GM18505 (cell line): Measurements from ENCODE around the gene CYTH2.

ENCODE experiments used
- ATAC-seq: cut with Tn5 transposase; IDR thresholded peaks from one replicate; pipeline ENCODE4 v1.9.1; 2021; ENCODE audit not compliant: unreplicated experiment
- POLR2A ChIP-seq: IDR thresholded peaks from 4 replicates; pipeline ENCODE4 v1.6.1; 2011; ENCODE audit warnings: borderline replicate concordance; ENCODE audit not compliant: insufficient read depth, insufficient read length; ENCODE audit errors: extremely low read depth

CYTH2 gene

DNA sequence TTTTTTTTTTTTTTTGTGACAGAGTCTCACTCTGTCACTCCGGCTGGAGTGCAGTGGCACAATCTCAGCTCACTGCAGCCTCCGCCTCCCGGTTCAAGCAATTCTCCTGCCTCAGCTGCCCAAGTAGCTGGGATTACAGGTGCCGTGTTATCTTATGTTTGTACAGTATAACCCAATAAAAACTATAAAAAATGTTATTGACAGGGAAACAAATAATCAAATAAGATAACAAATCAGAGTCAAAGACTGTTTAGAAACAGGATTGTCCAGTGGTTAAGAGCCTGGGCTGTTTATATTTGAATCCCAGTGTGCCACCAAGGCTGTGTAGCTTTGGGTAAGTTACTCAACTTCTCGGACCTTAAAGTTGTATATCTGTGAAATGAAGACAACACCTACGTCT is 61.6 kb downstream of the CYTH2 start:
- no peak for TF ChIP-seq POLR2A
- no peak for ATAC-seq
